GM18951 (cell line): ENCODE data around the gene FABP3.

Experiments used
- POLR2A ChIP-seq: IDR thresholded peaks from 4 replicates; pipeline ENCODE4 v1.6.1; 2011; ENCODE audit warnings: mild to moderate bottlenecking; ENCODE audit not compliant: insufficient read length, insufficient read depth; ENCODE audit errors: extremely low read depth
- in situ Hi-C: fragments of 300-500 bp; cut with MboI; formaldehyde crosslinking; loops from one replicate; pipeline ENCODE4 v1.12.0; 2022; ENCODE audit warnings: low sequenced_read_pairs, mixed read lengths, inconsistent platforms; ENCODE audit not compliant: unreplicated experiment

Gene FABP3

GRCh38 chr1:31409946-31410858, 37.3 kb upstream of the FABP3 start:
- in situ Hi-C loops = loop anchor here (10.0 kb wide), 1 partner anchor 225 kb away; no protein-coding TSS in a partner anchor
- no peak for TF ChIP-seq POLR2A

GRCh38 chr1:31408788-31409318, 36.0 kb upstream of the FABP3 start:
- no peak for TF ChIP-seq POLR2A
- in situ Hi-C loops = loop anchor here (10.0 kb wide), 1 partner anchor 224 kb away; no protein-coding TSS in a partner anchor

DNA sequence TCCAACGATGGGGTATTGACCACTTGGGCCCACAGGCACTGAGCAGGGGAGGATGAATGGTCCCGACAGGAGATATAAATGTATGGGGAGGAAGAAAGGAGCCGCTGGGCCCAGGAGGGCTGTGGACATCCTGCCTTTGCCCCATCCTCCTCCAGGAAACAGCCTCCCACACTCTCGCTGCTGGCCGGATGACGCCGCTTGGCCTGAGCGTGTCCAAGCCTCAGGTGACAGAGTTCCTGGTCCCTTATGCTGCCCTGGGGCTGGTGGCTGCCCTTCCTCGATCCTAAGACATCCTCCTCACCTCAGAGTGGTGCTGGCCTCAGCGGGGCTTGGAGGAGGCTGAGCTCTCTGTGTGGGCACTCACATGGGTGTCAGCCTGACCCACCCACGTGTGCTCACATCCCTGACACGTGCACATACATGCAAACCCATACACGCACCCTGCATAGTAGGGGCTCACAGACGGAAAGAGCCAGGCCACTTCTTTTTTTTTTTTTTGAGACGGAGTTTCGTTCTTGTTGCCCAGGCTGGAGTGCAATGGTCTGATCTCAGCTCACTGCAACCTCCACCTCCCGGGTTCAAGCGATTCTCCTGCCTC, 34.3 kb upstream of the FABP3 start:
- in situ Hi-C loops = loop anchor here (10.0 kb wide), 1 partner anchor 222 kb away; no protein-coding TSS in a partner anchor
- no peak for TF ChIP-seq POLR2A

- TF ChIP-seq POLR2A = no peak
- in situ Hi-C loops = loop anchor here (10.0 kb wide), 1 partner anchor 221 kb away; no protein-coding TSS in a partner anchor
Observed at GRCh38 chr1:31405578-31406245, 32.8 kb upstream of the FABP3 start.

DNA sequence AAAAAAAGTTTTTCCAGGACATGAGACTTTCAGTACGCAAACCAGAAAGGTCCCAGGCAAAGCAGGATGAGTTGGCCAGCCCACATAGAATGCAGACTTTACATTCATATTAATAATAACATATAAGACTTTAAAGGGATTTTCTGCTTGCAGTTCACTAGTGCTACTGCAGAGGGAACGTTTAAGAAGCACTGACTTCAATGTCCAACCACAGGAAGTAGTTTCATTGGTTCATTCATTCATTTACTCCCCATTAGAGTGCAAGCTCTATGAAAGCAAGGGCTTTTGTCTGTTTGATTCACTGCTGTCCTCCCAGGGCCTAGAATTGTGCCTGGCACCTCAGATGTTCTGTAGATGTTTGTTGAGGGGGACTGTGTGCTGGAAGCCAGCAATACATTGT, 28.4 kb upstream of the FABP3 start:
- no peak for TF ChIP-seq POLR2A
- in situ Hi-C loops = loop anchor here (10.0 kb wide), 1 partner anchor 216 kb away; no protein-coding TSS in a partner anchor

DNA sequence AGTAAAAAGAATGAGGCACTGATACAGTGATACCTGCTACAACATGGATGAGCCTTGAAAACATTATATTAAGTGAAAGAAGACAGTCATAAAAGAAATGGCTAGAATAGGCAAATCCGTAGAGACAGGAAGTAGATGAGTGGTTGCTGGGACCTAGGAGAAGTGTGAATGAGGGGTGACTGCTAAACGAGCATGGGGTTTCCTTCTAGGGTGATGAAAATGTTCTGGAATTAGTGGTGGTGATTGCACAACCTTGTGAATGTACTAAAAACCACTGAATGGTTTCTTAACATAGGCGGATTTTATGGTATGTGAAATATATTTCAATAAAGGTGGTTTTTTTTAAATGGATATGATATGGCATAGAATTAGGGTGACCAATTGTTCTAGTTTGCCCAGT, 27.5 kb upstream of the FABP3 start:
- TF ChIP-seq POLR2A = no peak
- in situ Hi-C loops = loop anchor here (10.0 kb wide), 1 partner anchor 216 kb away; no protein-coding TSS in a partner anchor

- in situ Hi-C loops = loop anchor here (10.0 kb wide), 1 partner anchor 215 kb away; no protein-coding TSS in a partner anchor
- no peak for TF ChIP-seq POLR2A
Observed at GRCh38 chr1:31399976-31400375, 27.1 kb upstream of the FABP3 start.

GRCh38 chr1:31398246-31398645, 25.4 kb upstream of the FABP3 start:
- no peak for TF ChIP-seq POLR2A
- in situ Hi-C loops = no loop called here

DNA sequence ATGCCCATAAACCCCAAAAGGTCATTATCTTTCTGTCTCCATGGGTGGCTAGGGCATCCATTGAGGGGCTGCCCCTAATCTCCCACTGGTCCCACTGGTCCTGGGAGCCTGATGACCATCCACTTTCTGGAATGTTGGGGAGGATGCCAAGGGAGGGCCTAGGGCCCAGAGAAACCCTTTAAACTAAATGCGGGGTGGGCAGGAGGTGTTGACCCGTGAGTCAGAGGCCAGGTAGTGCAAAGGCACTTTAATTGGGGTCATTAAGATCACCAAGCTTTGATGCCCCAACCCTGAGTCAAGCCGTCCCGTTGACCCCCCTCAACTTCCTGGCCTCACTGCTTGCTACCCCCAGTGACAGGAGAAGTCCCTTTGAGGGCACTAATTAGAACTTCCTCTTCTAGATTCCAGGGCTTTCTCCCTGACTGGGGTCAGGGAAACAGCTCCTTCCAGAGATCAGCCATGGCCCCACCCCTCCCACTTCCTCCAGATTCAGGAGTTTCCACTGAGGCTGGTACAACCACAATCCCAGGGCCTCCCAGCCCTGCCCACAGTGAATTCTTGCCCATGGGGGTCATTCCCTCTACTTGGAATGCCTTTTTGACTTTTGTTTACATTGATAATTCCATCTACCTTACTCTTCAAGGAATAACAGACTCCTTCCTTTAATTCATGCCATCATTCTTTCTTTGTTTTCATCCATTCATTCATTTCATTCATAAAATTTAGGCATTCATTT, 24.7 kb upstream of the FABP3 start:
- in situ Hi-C loops = no loop called here
- TF ChIP-seq POLR2A = no peak

- in situ Hi-C loops = no loop called here
- no peak for TF ChIP-seq POLR2A
Observed at GRCh38 chr1:31396633-31397351, 23.9 kb upstream of the FABP3 start.

GRCh38 chr1:31394584-31395193, 21.8 kb upstream of the FABP3 start:
- peak; percentile 26 for TF ChIP-seq POLR2A
- in situ Hi-C loops = no loop called here
